IMR-90 (cell line): ENCODE data around the gene TMX2. TPM values are rescaled to one million over a fixed set of nuclear protein-coding genes. Genes with fewer than 3 reads are reported as not detected.

Experiments used
- ATAC-seq: fragments of 200-7000 bp; cut with Tn5 transposase; 2 replicates; pipeline ENCODE4 v1.9.1; 2020; ENCODE audit warnings: low read depth, mild to moderate bottlenecking, moderate library complexity
- BruUV-seq: library from RNA; stranded (reverse); fragments of 400-500 nt; replicated peaks from 2 replicates; lab custom pipeline; 2021; lab: Mats Ljungman, UMichigan
- CTCF ChIA-PET: fragments of 300-600 bp; formaldehyde crosslinking; extraction: SDS; loops from one replicate; lab custom pipeline; 2021; ENCODE audit warnings: antibody characterized with exemption; lab: Yijun Ruan, JAX
- POLR2A ChIA-PET: fragments of 300-600 bp; sonication (Branson Sonifier 250); formaldehyde crosslinking; loops from one replicate; lab custom pipeline; 2022; ENCODE audit warnings: antibody characterized with exemption; ENCODE audit not compliant: unreplicated experiment; lab: Charles Lee
- DNase-seq: peaks from one replicate; pipeline ENCODE4 v3.0.0; 2013
- H2AFZ ChIP-seq: replicated peaks from 2 replicates; pipeline ENCODE3; 2013; ENCODE audit warnings: low read length, mild to moderate bottlenecking; ENCODE audit not compliant: poor library complexity
- H2AK5ac ChIP-seq: 2 replicates; pipeline ENCODE4 v1.6.1; 2013; ENCODE audit warnings: low read depth, low read length, inconsistent platforms
- H2AK9ac ChIP-seq: replicated peaks from 2 replicates; pipeline ENCODE3; 2013; ENCODE audit warnings: mild to moderate bottlenecking, low read depth, low read length, moderate library complexity; ENCODE audit not compliant: poor library complexity
- H2BK120ac ChIP-seq: 2 replicates; pipeline ENCODE4 v1.6.1; 2013; ENCODE audit warnings: low read depth, low read length, inconsistent platforms
- H2BK15ac ChIP-seq: 3 replicates; pipeline ENCODE4 v1.6.1; 2013; ENCODE audit warnings: low read depth, low read length, inconsistent platforms
- H2BK20ac ChIP-seq: 2 replicates; pipeline ENCODE4 v1.6.1; 2013; ENCODE audit warnings: low read depth, mild to moderate bottlenecking, inconsistent platforms, low read length, moderate library complexity
- H2BK5ac ChIP-seq: 2 replicates; pipeline ENCODE4 v1.6.1; 2013; ENCODE audit warnings: mild to moderate bottlenecking, low read depth, low read length, inconsistent platforms; ENCODE audit not compliant: poor library complexity, severe bottlenecking
- H3K14ac ChIP-seq: replicated peaks from 2 replicates; pipeline ENCODE4 v1.6.1; 2013; ENCODE audit warnings: low read depth, low read length, inconsistent platforms
- H3K18ac ChIP-seq: 2 replicates; pipeline ENCODE4 v1.6.1; 2013; ENCODE audit warnings: low read depth, low read length, control low read depth
- H3K23ac ChIP-seq: 2 replicates; pipeline ENCODE4 v1.6.1; 2013; ENCODE audit warnings: low read depth, low read length, inconsistent platforms
- H3K27ac ChIP-seq: 2 replicates; pipeline ENCODE4 v1.5.1; 2013; ENCODE audit warnings: mild to moderate bottlenecking, control low read depth, low read length; ENCODE audit not compliant: insufficient read depth
- H3K27me3 ChIP-seq: 2 replicates; pipeline ENCODE4 v1.6.1; 2013; ENCODE audit warnings: low read length; ENCODE audit not compliant: control insufficient read depth, insufficient read depth
- H3K36me3 ChIP-seq: 2 replicates; pipeline ENCODE4 v1.6.1; 2013; ENCODE audit warnings: low read length, mixed read lengths; ENCODE audit not compliant: control insufficient read depth, insufficient read depth
- H3K4ac ChIP-seq: 2 replicates; pipeline ENCODE4 v1.6.1; 2013; ENCODE audit warnings: low read depth, low read length, inconsistent platforms
- H3K4me1 ChIP-seq: 2 replicates; pipeline ENCODE4 v1.6.1; 2013; ENCODE audit warnings: low read length, mixed read lengths; ENCODE audit not compliant: control insufficient read depth, insufficient read depth
- H3K4me2 ChIP-seq: 2 replicates; pipeline ENCODE4 v1.6.1; 2013; ENCODE audit warnings: low read depth, mild to moderate bottlenecking, control low read depth, low read length, moderate library complexity
- H3K4me3 ChIP-seq: 2 replicates; pipeline ENCODE4 v1.5.1; 2013; ENCODE audit warnings: low read depth, mild to moderate bottlenecking, control low read depth, low read length, moderate library complexity; ENCODE audit not compliant: insufficient read depth
- H3K56ac ChIP-seq: 2 replicates; pipeline ENCODE4 v1.6.1; 2013; ENCODE audit warnings: low read length, inconsistent platforms; ENCODE audit not compliant: insufficient read depth; ENCODE audit errors: extremely low read depth
- H3K79me1 ChIP-seq, 2 experiments: 2 replicates each; pipeline ENCODE4 v1.6.1; 2013; ENCODE audit warnings: low read length in 2 of 2, inconsistent platforms in 1 of 2, low read depth in 1 of 2
- H3K9ac ChIP-seq: 2 replicates; pipeline ENCODE4 v1.6.1; 2013; ENCODE audit warnings: low read depth, low read length, control low read depth
- H3K9me1 ChIP-seq: 2 replicates; pipeline ENCODE4 v1.6.1; 2013; ENCODE audit warnings: low read length, inconsistent platforms; ENCODE audit not compliant: insufficient read depth
- H3K9me3 ChIP-seq: 2 replicates; pipeline ENCODE4 v1.6.1; 2013; ENCODE audit warnings: low read length; ENCODE audit not compliant: control insufficient read depth, insufficient read depth
- H4K20me1 ChIP-seq: 2 replicates; pipeline ENCODE4 v1.6.1; 2013; ENCODE audit warnings: low read length, inconsistent platforms; ENCODE audit not compliant: insufficient read depth
- H4K5ac ChIP-seq: 2 replicates; pipeline ENCODE4 v1.6.1; 2013; ENCODE audit warnings: mild to moderate bottlenecking, low read depth, low read length, control low read depth
- H4K8ac ChIP-seq, 2 experiments: 2 replicates each; pipeline ENCODE4 v1.6.1; 2013; ENCODE audit warnings: low read depth in 2 of 2, low read length in 2 of 2, control low read depth in 1 of 2, inconsistent platforms in 1 of 2
- H4K91ac ChIP-seq: 2 replicates; pipeline ENCODE4 v1.6.1; 2013; ENCODE audit warnings: low read depth, low read length, inconsistent platforms; ENCODE audit not compliant: insufficient read depth
- BHLHE40 ChIP-seq: fragments of 150-350 bp; IDR thresholded peaks from 2 replicates; pipeline ENCODE4 v1.6.1; 2016; ENCODE audit warnings: mild to moderate bottlenecking, low read depth, low read length
- WGBS, 2 experiments: methylation state at CpG; one replicate each; pipeline versions ENCODE4 v1.1.5 to v1.1.7; 2013; ENCODE audit warnings: missing lambda C conversion rate in 2 of 2; ENCODE audit not compliant: insufficient read length in 1 of 2; ENCODE audit errors: extremely low coverage in 2 of 2; 5-methylcytosine and 5-hydroxymethylcytosine counted together
- dilution Hi-C: fragments of 300-500 bp; cut with HindIII; formaldehyde crosslinking; loops from one replicate; pipeline ENCODE4 v1.14.3; 2018; ENCODE audit warnings: low sequenced_read_pairs; ENCODE audit not compliant: unreplicated experiment
- in situ Hi-C: fragments of 300-500 bp; cut with MboI; formaldehyde crosslinking; loops from 3 replicates; pipeline ENCODE4 v1.14.3; 2019; ENCODE audit warnings: low sequenced_read_pairs, inconsistent platforms, mixed read lengths
- intact Hi-C: fragments of 100-400 bp; cut with micrococcal nuclease; formaldehyde crosslinking; loops from 2 replicates; pipeline ENCODE4 v1.10.0; 2022
- polyA plus RNA-seq, 3 experiments: library from polyadenylated mRNA; depleted of rRNA; stranded (reverse); fragments of >200 nt; gene quantifications; 2 replicates each; pipeline ENCODE4 v1.2.3, GENCODE V29; 2012; ENCODE audit warnings: low replicate concordance in 1 of 3
- total RNA-seq: library from RNA; depleted of rRNA; stranded (reverse); fragments of >200 nt; gene quantifications from 2 replicates; pipeline ENCODE4 v1.2.3, GENCODE V29; 2012

Gene TMX2
- total and polyA plus RNA-seq, 2 of the 4 experiments (the other 2 are of a cell fraction) = 60.3 to 103 TPM

- ChIA-PET CTCF (no interaction called here), POLR2A (interaction anchor here (0.9 kb wide), 1 partner anchor 17 kb away, joined by 3 read pairs; no protein-coding TSS in a partner anchor)
- H4K5ac ChIP-seq = no peak overlapping the region
- no peak overlapping the region for H4K8ac ChIP-seq
- no peak overlapping the region for H2BK15ac ChIP-seq
- H2AK9ac ChIP-seq = no peak overlapping the region
- TF ChIP-seq BHLHE40 = no peak
- H2BK120ac ChIP-seq = no peak overlapping the region
- no peaks in the 10 kb centered on the region for H3K9me3 ChIP-seq
- H3K4me2 ChIP-seq = no peak overlapping the region
- H3K36me3 ChIP-seq = peaks cover 35% of the 10 kb centered on the region
- peaks cover 2% of the 10 kb centered on the region; the same call in 1 of the 2 replicates for H3K4me1 ChIP-seq
- H3K23ac ChIP-seq = no peak overlapping the region
- no peak overlapping the region for H3K4ac ChIP-seq
- H3K9me1 ChIP-seq = 0 out of 2 replicates have a peak, but pooled peaks cover 3% of the 10 kb centered on the region
- H3K27ac ChIP-seq = no peak overlapping the region
- DNase-seq (no peak), ATAC-seq (no peak)
- H3K4me3 ChIP-seq = no peak overlapping the region
- H3K9ac ChIP-seq = no peak overlapping the region
- H3K27me3 ChIP-seq = no peaks in the 10 kb centered on the region
- intact Hi-C loops (loop anchor here (5.0 to 10.0 kb wide), 2 partner anchors 540 to 768 kb away; no protein-coding TSS in a partner anchor), dilution Hi-C loops (no loop called here), in situ Hi-C loops (loop anchor here (10.0 kb wide), 1 partner anchor 770 kb away; no protein-coding TSS in a partner anchor)
- no peak overlapping the region for H2AFZ ChIP-seq
- no peak overlapping the region for H2BK5ac ChIP-seq
- no peak overlapping the region for H4K91ac ChIP-seq
- BruUV-seq = no TSS peak
- H3K79me1 ChIP-seq = peaks cover 22 to 38% of the 10 kb centered on the region in 2 experiments
- 100% methylated on average over 1 of the region's 2 CpGs; no CpG with 5 or more reads in 1 of the 2 experiments for WGBS, 2 experiments
- H2BK20ac ChIP-seq = no peak overlapping the region
- H3K18ac ChIP-seq = no peak overlapping the region
- H2AK5ac ChIP-seq = no peak overlapping the region
- no peaks in the 10 kb centered on the region for H4K20me1 ChIP-seq
- H3K14ac ChIP-seq = no peak overlapping the region
- H3K56ac ChIP-seq = no peak overlapping the region
Observed at GRCh38 chr11:57744357-57744756, 32.0 kb downstream of the TMX2 start.
